ENCODE data around the gene P2RY6. TPM values are rescaled to one million over a fixed set of nuclear protein-coding genes. Genes with fewer than 3 reads are reported as not detected.

P2RY6 gene
- total and polyA plus RNA-seq, 12 donors = 0.33 to 5.9 (median 3.9) TPM

DNA sequence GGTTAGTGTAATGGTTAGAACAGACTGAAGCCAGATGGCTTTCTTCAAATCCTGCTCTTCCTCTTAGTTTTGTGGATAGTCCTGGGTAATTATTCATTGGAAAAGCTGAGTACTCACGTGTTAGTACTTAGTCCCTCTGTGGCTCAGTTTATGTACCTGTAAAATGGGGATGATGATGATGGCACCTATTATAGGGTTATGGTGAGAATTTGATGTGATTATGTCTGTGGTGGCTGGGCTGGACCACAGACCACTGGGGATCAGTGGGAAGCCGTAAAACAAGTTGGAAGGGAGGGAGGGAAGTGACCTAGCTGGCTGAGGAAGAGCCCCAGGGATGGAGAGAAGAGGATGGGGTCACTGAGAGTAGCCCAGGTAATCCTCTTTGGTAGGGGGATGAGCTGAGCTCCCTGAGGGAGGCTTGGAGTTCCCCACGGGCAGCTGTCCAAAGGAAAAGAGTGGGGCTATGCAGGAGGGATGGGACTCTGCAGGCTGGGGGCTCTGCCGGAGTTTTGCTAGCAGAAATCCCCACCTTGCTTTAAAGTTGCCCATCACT, 55.8 kb downstream of the P2RY6 start:
- H3K4me1 ChIP-seq (replicated peaks in 1 of 2) = peaks cover 6 to 35% of the 10 kb centered on the region in 2 donors
- no peak overlapping the region for H3K4me3 ChIP-seq
- no peaks in the 10 kb centered on the region for H3K36me3 ChIP-seq (replicated peaks in 1 of 2)
- H3K27me3 ChIP-seq = no peaks in the 10 kb centered on the region
- no peak for DNase-seq
- TF ChIP-seq POLR2A (IDR thresholded peaks at IDR 0.05) = no peak
- TF ChIP-seq, protein P1, sequence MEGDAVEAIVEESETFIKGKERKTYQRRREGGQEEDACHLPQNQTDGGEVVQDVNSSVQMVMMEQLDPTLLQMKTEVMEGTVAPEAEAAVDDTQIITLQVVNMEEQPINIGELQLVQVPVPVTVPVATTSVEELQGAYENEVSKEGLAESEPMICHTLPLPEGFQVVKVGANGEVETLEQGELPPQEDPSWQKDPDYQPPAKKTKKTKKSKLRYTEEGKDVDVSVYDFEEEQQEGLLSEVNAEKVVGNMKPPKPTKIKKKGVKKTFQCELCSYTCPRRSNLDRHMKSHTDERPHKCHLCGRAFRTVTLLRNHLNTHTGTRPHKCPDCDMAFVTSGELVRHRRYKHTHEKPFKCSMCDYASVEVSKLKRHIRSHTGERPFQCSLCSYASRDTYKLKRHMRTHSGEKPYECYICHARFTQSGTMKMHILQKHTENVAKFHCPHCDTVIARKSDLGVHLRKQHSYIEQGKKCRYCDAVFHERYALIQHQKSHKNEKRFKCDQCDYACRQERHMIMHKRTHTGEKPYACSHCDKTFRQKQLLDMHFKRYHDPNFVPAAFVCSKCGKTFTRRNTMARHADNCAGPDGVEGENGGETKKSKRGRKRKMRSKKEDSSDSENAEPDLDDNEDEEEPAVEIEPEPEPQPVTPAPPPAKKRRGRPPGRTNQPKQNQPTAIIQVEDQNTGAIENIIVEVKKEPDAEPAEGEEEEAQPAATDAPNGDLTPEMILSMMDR (IDR thresholded peaks at IDR 0.05) = no peak
- H3K9me3 ChIP-seq (replicated peaks in 1 of 3) = no peaks in the 10 kb centered on the region
- intact Hi-C loops (cut with DNase I) = no loop called here
- 63 to 82% (median 69%) methylated on average over 3 to 4 of the region's 4 CpGs for WGBS, 4 donors
- H3K27ac ChIP-seq = peak overlapping the region in 2 of 5 donors; percentile 12 to 59

DNA sequence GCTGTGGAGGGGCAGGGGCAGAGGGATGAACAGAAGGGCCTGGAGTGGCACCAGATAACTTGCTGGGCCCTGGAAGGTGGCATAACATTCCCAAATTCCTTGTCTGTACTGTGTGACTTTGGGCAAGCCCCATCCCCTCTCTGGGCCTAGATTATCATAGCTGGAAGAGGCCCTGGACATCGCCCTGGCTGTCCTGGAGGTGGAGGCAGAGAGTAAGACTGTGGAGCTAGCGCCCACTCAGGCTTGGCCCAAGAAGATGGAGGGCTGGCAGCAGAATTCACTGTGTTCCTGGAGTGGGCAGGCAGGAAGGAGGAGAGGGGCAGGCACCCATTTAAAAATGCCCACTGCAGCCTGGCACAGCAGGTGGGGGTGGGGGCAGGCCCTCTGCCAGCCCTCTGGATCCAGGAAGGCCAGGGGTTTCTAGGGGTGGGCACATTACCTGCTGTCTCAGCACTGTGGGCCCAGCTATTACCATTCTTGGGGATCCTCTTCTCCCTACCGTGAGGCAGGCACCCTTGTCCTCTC, 58.5 kb downstream of the P2RY6 start:
- Histone ChIP-seq H3K4me3 (no peak overlapping the region), H3K9me3 (replicated peaks in 1 of 3) (no peaks in the 10 kb centered on the region), H3K27me3 (no peaks in the 10 kb centered on the region), H3K27ac (peak overlapping the region in 2 of 5 donors; percentile 38 to 64), H3K36me3 (replicated peaks in 1 of 2) (no peaks in the 10 kb centered on the region), H3K4me1 (replicated peaks in 1 of 2) (peaks cover 0 to 31% of the 10 kb centered on the region in 2 donors)
- 59 to 79% (median 72%) methylated on average over 2 to 3 of the region's 3 CpGs for WGBS, 4 donors
- TF ChIP-seq POLR2A (IDR thresholded peaks at IDR 0.05) = no peak
- TF ChIP-seq, protein P1 (IDR thresholded peaks at IDR 0.05) = peak in 3 of 6 experiments; percentile 9 to 14 (median 12)
- intact Hi-C loops (cut with DNase I) = no loop called here
- no peak for DNase-seq

DNA sequence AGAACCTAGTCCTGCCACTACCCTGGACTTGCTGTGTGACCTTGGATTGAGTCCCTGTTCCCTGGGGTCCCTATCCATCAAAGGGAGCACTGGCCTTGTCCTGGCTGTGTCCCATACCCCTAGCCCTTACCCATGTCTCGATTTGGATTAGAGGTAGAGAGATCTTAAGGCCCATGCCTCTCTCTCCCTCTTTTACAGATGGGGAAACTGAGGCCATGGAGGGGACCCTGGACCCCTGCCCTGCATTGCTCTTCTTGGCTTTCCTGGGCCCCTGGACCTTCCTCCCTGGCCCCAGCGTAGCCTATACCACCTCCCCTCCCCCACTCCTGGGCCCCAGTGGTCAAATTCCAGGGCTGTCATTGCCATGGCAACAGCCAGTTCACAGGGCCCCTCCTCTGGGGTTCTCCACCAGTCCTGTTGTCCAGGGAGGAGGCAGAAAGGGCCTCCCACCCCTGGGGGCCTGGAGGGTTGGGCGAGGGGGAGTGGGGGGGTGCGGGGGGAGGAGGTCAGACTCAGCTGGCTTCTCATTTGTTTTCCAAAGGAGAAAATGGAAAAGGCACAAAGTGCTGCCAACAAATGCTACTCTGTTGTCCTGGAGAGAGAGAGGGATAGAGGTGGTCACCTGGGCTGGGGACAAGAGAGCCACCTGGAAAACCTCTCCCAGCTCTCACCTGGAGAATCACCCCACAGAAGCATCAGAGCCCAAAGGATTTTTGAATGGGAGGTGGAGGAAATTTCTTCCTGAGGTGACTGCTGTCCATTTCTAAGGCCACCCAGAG, 59.2 kb downstream of the P2RY6 start:
- Histone ChIP-seq H3K27me3 (no peaks in the 10 kb centered on the region), H3K4me1 (replicated peaks in 1 of 2) (peaks cover 0 to 31% of the 10 kb centered on the region in 2 donors), H3K9me3 (replicated peaks in 1 of 3) (no peaks in the 10 kb centered on the region), H3K4me3 (no peak overlapping the region), H3K27ac (peak overlapping the region in 2 of 5 donors; percentile 38 to 64), H3K36me3 (replicated peaks in 1 of 2) (no peaks in the 10 kb centered on the region)
- 33 to 52% (median 46%) methylated on average over 3 to 4 of the region's 4 CpGs for WGBS, 4 donors
- TF ChIP-seq, protein P1 (IDR thresholded peaks at IDR 0.05) = no peak
- TF ChIP-seq POLR2A (IDR thresholded peaks at IDR 0.05) = no peak
- intact Hi-C loops (cut with DNase I) = no loop called here
- DNase-seq = no peak

DNA sequence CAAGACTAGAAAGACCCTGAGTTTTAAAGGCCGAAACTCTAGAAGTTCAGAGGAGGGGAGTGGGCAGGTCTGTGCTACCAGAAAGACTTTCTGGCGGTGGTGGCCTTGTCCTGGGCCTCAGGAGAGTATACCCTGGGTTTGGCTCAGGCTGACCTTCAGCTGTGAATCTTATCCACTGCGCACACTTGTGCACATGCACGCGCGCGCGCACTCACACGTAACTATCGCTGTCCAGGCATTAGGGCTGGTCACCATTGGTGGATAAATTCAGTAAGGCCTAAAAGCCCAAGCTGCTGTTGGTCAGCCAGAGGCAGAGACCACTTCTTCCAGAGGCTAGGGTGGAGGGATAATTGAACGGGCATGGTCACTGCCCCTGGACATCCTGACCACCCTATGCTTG, 61.0 kb downstream of the P2RY6 start:
- Histone ChIP-seq H3K36me3 (replicated peaks in 1 of 2) (no peaks in the 10 kb centered on the region), H3K27me3 (no peaks in the 10 kb centered on the region), H3K4me3 (no peak overlapping the region), H3K27ac (peak overlapping the region in 2 of 5 donors; percentile 13 to 78), H3K9me3 (replicated peaks in 1 of 3) (no peaks in the 10 kb centered on the region), H3K4me1 (replicated peaks in 1 of 2) (peaks cover 0 to 31% of the 10 kb centered on the region in 2 donors)
- TF ChIP-seq, protein P1 (IDR thresholded peaks at IDR 0.05) = no peak
- TF ChIP-seq POLR2A (IDR thresholded peaks at IDR 0.05) = no peak
- DNase-seq = no peak
- 81 to 92% (median 87%) methylated on average over 3 to 11 of the region's 11 CpGs for WGBS, 4 donors
- intact Hi-C loops (cut with DNase I) = no loop called here
